A673 (cell line): ENCODE measurements around the gene WFS1. TPM values are rescaled to one million over a fixed set of nuclear protein-coding genes. Genes with fewer than 3 reads are reported as not detected.

Source experiments
- BruUV-seq: library from RNA; stranded (reverse); fragments of 400-500 nt; replicated peaks from 2 replicates; lab custom pipeline; 2021; lab: Mats Ljungman, UMichigan
- CTCF ChIA-PET: fragments of 300-600 bp; sonication (Branson Sonifier 250); formaldehyde crosslinking; loops from one replicate; lab custom pipeline; 2022; ENCODE audit warnings: antibody characterized with exemption; lab: Charles Lee
- POLR2A ChIA-PET: fragments of 300-600 bp; sonication (Branson Sonifier 250); formaldehyde crosslinking; loops from one replicate; lab custom pipeline; 2022; ENCODE audit warnings: antibody characterized with exemption; ENCODE audit not compliant: low non-redundant PET; lab: Charles Lee
- DNase-seq: peaks from one replicate; pipeline ENCODE4 v3.0.0-alpha.2; 2015; ENCODE audit warnings: low spot score
- H3K27ac ChIP-seq: fragments of 200-600 bp; sonication (generic); 2 replicates; pipeline ENCODE4 v1.5.1; 2016; ENCODE audit warnings: mixed run types, low read depth, mild to moderate bottlenecking, mixed read lengths, antibody characterized with exemption, low read length; ENCODE audit not compliant: poor library complexity, severe bottlenecking
- H3K27me3 ChIP-seq: fragments of 200-600 bp; sonication (generic); replicated peaks from 2 replicates; pipeline ENCODE4 v1.6.1; 2017; ENCODE audit warnings: mixed run types, low read depth, mild to moderate bottlenecking, mixed read lengths, antibody characterized with exemption, low read length; ENCODE audit not compliant: insufficient read depth, poor library complexity
- H3K36me3 ChIP-seq: fragments of 200-600 bp; sonication (generic); 2 replicates; pipeline ENCODE4 v1.6.1; 2016; ENCODE audit warnings: mixed run types, mild to moderate bottlenecking, mixed read lengths, antibody characterized with exemption, low read length; ENCODE audit not compliant: insufficient read depth, poor library complexity, severe bottlenecking
- H3K4me1 ChIP-seq: fragments of 200-600 bp; sonication (generic); 2 replicates; pipeline ENCODE4 v1.6.1; 2017; ENCODE audit warnings: mixed run types, mild to moderate bottlenecking, mixed read lengths, antibody characterized with exemption, low read length; ENCODE audit not compliant: insufficient read depth, poor library complexity, severe bottlenecking
- H3K4me3 ChIP-seq: fragments of 200-600 bp; sonication (generic); 2 replicates; pipeline ENCODE4 v1.5.1; 2016; ENCODE audit warnings: low read depth, mixed run types, mild to moderate bottlenecking, mixed read lengths, low read length; ENCODE audit not compliant: poor library complexity, severe bottlenecking
- H3K9me3 ChIP-seq: fragments of 200-600 bp; sonication (generic); 2 replicates; pipeline ENCODE4 v1.6.1; 2016; ENCODE audit warnings: mixed run types, low read depth, mild to moderate bottlenecking, mixed read lengths, antibody characterized with exemption, low read length; ENCODE audit not compliant: poor library complexity, severe bottlenecking
- EZH2 ChIP-seq: fragments of 200-600 bp; sonication (generic); IDR thresholded peaks from 2 replicates; pipeline ENCODE4 v1.6.1; 2017; ENCODE audit warnings: borderline replicate concordance, low read depth, mild to moderate bottlenecking, mixed read lengths, antibody characterized with exemption, low read length; ENCODE audit not compliant: poor library complexity, severe bottlenecking
- intact Hi-C: fragments of 100-400 bp; cut with micrococcal nuclease; formaldehyde crosslinking; loops from one replicate; pipeline ENCODE4 v1.10.0; 2022; ENCODE audit not compliant: unreplicated experiment
- total RNA-seq: library from RNA; stranded (reverse); gene quantifications from 2 replicates; pipeline ENCODE4 v1.2.3, GENCODE V29; 2021
- TF ChIP-seq, protein P1 (sequence below): fragments of 300-800, 200-600 bp; sonication (generic); conservative IDR thresholded peaks from 2 replicates; pipeline ENCODE4 v1.5.1; 2017; ENCODE audit warnings: low read depth, mild to moderate bottlenecking, antibody characterized with exemption, low read length, moderate library complexity, mixed read lengths

The WFS1 gene
- total RNA-seq, 1 experiment from 2014 or later: 14.0 TPM

DNA sequence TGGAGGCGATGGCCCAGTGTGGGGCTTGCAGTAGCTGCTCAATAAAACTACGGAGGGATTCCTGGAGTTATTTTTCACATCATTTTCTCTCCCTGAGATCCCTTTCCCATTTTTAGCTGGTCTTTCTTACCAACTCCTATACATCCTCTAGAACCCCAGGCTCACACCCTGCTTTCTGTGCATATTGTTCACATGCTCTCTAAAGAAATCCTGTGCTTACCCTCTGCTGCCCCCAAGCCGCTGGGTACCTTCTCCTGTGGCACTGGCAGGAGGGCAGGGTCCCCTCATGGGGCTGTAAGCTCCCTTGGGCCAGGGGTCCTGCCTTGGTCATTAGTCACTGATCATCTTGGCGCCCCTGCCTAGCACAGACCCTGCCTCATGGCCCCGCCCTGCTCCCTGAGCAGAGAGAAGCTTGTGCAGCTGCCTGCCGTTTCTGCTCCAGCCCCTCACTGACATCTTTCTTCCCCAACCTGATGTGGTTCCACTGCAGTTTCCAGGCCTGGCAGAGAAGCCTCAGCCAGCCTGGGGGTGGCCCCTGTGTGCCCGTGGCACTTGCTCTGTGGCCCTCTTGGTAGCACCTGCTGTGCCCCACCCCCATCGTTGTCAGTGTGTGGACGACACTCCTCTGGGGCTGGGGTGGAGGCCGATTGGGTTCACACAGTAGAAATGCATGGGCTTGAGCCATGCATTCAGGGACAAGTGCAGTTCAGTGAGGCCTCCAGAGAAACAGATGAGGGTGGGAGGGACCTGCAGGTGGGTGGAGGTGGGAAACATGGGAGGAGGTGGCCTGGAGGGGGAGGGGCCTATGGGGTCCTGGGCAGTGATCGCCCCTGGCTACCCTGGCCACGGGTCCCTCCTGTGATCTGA is 69.5 kb downstream of the WFS1 start:
- POLR2A ChIA-PET: no interaction called here
- DNase-seq: no peak
- BruUV-seq: no TSS peak
- Histone ChIP-seq H3K4me3 (no peak overlapping the region), H3K27me3 (peaks cover 47% of the 10 kb centered on the region), H3K36me3 (no peaks in the 10 kb centered on the region), H3K27ac (no peak overlapping the region), H3K9me3 (no peaks in the 10 kb centered on the region), H3K4me1 (no peaks in the 10 kb centered on the region)
- CTCF ChIA-PET: no interaction called here
- intact Hi-C loops: no loop called here
- TF ChIP-seq EZH2: no peak
- TF ChIP-seq, protein P1, sequence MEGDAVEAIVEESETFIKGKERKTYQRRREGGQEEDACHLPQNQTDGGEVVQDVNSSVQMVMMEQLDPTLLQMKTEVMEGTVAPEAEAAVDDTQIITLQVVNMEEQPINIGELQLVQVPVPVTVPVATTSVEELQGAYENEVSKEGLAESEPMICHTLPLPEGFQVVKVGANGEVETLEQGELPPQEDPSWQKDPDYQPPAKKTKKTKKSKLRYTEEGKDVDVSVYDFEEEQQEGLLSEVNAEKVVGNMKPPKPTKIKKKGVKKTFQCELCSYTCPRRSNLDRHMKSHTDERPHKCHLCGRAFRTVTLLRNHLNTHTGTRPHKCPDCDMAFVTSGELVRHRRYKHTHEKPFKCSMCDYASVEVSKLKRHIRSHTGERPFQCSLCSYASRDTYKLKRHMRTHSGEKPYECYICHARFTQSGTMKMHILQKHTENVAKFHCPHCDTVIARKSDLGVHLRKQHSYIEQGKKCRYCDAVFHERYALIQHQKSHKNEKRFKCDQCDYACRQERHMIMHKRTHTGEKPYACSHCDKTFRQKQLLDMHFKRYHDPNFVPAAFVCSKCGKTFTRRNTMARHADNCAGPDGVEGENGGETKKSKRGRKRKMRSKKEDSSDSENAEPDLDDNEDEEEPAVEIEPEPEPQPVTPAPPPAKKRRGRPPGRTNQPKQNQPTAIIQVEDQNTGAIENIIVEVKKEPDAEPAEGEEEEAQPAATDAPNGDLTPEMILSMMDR: no peak

DNA sequence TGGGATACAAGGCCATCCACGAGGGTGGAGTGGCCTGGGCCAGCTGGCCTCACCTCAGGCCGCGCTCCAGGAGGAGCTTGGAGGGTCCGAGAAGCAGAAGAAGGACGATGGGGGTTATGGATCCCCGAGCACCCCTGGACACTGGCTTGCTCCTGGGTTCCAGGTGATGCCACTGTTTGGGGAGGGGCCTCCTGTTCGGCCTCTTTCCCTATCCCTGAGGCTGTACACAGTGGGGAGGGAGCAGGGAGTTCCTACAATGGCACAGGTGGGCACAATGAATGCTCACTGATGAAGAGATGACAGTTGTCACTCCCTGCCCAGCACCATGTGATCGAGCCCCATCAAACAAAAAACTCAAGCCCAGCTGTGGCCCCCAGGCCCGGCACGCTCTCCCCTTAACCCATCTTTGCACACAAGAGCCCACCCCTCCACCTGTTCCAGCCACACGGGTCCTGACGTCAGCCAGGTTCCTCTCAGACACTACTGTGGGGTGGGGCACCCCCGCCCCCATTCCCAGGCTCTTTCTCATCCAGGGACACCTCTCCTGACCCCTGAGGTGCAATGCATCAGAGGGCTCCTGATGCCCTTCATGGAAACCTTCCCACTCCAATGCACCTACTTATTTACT is 70.3 kb downstream of the WFS1 start:
- BruUV-seq: no TSS peak
- Histone ChIP-seq H3K36me3 (no peaks in the 10 kb centered on the region), H3K27me3 (peaks cover 52% of the 10 kb centered on the region), H3K4me1 (no peaks in the 10 kb centered on the region), H3K9me3 (no peaks in the 10 kb centered on the region), H3K4me3 (no peak overlapping the region), H3K27ac (no peak overlapping the region)
- ChIA-PET CTCF (interaction anchor here (0.6 kb wide), 1 partner anchor 313 kb away, joined by 6 read pairs; no protein-coding TSS in a partner anchor), POLR2A (no interaction called here)
- DNase-seq: no peak
- intact Hi-C loops: no loop called here
- TF ChIP-seq EZH2: no peak
- TF ChIP-seq, protein P1: no peak

DNA sequence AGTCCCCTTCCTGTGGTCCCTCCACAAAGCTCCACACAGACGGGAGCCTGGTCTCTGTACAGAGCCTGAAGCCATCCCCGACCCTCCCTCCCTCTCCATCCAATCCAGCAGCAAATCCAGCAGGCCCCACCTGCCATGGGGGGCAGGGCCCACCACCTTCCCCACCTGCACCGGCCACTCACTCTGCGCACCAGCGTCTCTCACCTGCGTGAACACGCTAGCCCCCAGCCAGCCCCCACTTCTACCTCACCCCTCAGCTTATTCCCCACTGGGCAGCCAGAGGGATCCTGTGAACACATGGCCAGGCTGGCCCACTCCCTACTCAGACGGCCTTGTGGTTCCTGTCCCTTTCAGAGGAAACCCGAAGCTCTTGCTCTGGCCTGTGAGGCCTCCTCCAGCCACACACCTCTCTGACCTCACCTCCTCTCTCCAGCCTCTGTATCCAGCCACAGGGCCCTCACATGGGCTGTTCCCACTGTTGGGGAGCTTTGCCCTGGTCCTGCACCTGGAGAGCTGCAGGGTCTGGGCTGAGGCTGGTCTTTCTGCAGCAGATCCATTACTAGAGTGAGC is 70.9 kb downstream of the WFS1 start:
- CTCF ChIA-PET: no interaction called here
- H3K4me3 ChIP-seq: no peak overlapping the region
- H3K27ac ChIP-seq: no peak overlapping the region
- no peak for DNase-seq
- H3K27me3 ChIP-seq: peaks cover 47% of the 10 kb centered on the region
- TF ChIP-seq, protein P1: no peak
- TF ChIP-seq EZH2: no peak
- BruUV-seq: no TSS peak
- no peaks in the 10 kb centered on the region for H3K4me1 ChIP-seq
- POLR2A ChIA-PET: interaction anchor here (0.6 kb wide), 1 partner anchor 154 kb away, joined by 10 read pairs; no protein-coding TSS in a partner anchor
- no peaks in the 10 kb centered on the region for H3K9me3 ChIP-seq
- H3K36me3 ChIP-seq: no peaks in the 10 kb centered on the region
- intact Hi-C loops: no loop called here
